ENCODE measurements around the gene DIP2C. TPM values are rescaled to one million over a fixed set of nuclear protein-coding genes. Genes with fewer than 3 reads are reported as not detected.

DIP2C gene
- total RNA-seq, 6 experiments from 2014 or later, result 23.2 to 28.9 (median 26.3) TPM

DNA sequence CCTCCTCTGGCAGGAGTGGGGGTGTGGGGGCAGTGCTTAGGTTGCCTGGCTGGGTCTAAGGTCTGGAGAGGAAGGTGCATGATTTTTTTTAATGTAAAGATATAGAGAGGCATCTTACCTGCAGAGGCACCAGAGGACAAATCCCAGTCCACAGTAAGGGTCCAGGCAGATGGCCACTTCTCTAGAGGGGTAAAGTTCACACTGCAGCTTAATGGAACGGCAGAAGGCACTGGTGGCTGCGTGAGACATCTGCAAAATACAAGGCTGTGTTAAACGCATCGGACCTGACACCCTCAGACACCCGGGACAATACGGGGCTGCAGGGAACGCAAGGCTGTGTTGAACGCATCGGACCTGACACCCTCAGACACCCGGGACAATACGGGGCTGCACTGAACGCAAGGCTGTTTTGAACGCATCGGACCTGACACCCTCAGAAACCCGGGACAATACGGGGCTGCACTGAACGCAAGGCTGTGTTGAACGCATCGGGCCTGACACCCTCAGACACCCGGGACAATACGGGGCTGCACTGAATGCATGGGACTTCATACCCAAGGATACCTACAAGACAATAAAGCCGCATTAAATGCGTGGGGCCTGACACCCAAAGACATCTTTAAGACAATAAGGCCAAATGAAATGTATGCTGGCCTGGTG lies 348.3 kb downstream of the DIP2C start:
- Mint-ChIP-seq H3K9me3 (no peaks in the 10 kb centered on the region), H3K4me3 (no peak overlapping the region), H3K27me3 (ENCODE audit: insufficient read depth) (peaks cover 2% of the 10 kb centered on the region), H3K36me3 (ENCODE audit: low read depth) (peaks cover 39% of the 10 kb centered on the region), H3K27ac (no peak overlapping the region), H3K4me1 (ENCODE audit: low read depth) (peaks cover 9% of the 10 kb centered on the region; the same call in 1 of the 2 replicates)
- DNase-seq, result no peak
- TF ChIP-seq, protein P1, sequence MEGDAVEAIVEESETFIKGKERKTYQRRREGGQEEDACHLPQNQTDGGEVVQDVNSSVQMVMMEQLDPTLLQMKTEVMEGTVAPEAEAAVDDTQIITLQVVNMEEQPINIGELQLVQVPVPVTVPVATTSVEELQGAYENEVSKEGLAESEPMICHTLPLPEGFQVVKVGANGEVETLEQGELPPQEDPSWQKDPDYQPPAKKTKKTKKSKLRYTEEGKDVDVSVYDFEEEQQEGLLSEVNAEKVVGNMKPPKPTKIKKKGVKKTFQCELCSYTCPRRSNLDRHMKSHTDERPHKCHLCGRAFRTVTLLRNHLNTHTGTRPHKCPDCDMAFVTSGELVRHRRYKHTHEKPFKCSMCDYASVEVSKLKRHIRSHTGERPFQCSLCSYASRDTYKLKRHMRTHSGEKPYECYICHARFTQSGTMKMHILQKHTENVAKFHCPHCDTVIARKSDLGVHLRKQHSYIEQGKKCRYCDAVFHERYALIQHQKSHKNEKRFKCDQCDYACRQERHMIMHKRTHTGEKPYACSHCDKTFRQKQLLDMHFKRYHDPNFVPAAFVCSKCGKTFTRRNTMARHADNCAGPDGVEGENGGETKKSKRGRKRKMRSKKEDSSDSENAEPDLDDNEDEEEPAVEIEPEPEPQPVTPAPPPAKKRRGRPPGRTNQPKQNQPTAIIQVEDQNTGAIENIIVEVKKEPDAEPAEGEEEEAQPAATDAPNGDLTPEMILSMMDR (IDR thresholded peaks at IDR 0.05), result no peak

DNA sequence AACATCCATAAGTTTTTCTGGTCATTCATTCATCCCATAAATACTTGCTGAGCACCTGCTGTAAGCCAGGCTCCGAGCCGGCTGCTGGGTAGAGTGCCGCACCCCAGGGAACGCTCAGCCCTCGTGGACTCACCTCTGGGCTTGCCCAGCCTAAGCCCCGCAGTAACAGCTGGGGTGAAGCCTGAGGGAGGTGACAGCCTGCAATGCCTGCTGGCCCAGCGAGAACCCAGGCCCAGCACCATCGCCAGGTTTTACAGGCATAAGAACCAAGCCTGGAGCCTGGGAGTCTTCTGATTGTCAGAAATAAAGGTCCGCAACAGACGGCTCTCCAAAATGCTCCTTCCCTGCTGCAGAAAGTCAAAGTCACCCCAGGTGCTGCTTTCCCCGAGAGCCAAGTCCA lies 348.8 kb downstream of the DIP2C start:
- Mint-ChIP-seq H3K9me3 (no peaks in the 10 kb centered on the region), H3K27me3 (ENCODE audit: insufficient read depth) (peaks cover 2% of the 10 kb centered on the region), H3K4me1 (ENCODE audit: low read depth) (peaks cover 9% of the 10 kb centered on the region; the same call in 1 of the 2 replicates), H3K36me3 (ENCODE audit: low read depth) (peaks cover 39% of the 10 kb centered on the region), H3K27ac (no peak overlapping the region), H3K4me3 (no peak overlapping the region)
- TF ChIP-seq, protein P1 (IDR thresholded peaks at IDR 0.05), result no peak
- no peak for DNase-seq

DNA sequence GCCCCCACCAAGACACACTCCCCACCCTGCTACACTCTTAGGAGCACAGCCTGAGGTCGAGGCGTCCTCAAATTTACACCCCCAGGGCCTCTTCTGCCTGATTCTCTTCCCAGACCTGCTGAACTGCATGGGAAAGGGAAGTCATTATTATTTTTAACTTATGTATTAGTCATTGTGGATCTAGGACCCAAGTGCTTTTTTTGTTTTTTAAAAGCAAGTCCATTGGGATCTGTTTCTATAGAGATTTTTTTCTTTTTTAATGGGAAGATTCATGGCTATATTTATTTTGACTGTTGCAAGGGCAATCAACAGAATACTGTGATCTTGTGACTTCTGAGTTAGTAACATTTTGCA lies 350.5 kb downstream of the DIP2C start:
- Mint-ChIP-seq H3K27ac (peak overlapping the region; percentile 52; the same call in 1 of the 2 replicates), H3K4me3 (no peak overlapping the region), H3K4me1 (ENCODE audit: low read depth) (peaks cover 16% of the 10 kb centered on the region), H3K9me3 (no peaks in the 10 kb centered on the region), H3K36me3 (ENCODE audit: low read depth) (peaks cover 37% of the 10 kb centered on the region), H3K27me3 (ENCODE audit: insufficient read depth) (peaks cover 2% of the 10 kb centered on the region)
- TF ChIP-seq, protein P1 (IDR thresholded peaks at IDR 0.05), result no peak
- DNase-seq, result no peak

DNA sequence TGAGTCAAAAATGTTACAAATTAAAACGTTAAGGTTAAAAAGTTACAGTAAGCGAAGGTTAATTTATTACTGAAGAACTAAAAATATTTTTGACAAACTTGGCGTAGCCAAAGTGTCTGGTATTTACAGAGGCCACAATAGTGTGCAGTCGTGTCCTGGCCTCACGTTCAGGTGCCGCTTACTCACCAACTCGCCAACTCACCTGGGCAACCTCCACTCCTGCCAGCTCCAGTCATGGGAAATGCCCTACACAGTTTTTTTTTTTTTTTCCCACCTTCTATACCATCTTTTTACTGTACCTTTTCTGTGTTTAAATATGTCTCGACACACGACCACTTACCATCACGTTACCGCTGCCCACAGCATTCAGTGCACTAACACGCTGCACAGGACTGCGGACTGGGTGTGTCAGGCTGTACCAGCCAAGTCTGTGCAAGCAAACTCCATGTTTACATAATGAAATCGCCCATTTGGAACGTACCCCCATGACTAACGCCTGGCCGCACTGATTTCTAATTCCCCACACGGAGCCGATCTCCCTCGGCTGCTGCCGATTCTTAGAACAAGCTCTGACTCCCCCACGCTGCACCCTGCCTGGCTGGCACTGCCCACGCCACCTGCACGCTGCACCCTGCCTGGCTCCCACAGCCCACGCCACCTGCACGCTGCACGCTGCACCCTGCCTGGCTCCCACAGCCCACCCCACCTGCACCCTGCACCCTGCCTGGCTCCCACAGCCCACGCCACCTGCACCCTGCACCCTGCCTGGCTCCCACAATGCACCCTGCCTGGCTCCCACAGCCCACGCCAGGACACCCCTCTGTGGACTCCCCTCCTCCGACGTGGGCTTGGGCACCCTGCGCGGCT lies 351.1 kb downstream of the DIP2C start:
- TF ChIP-seq, protein P1 (IDR thresholded peaks at IDR 0.05), result no peak
- peak overlapping the region; percentile 52; the same call in 1 of the 2 replicates for H3K27ac Mint-ChIP-seq
- H3K9me3 Mint-ChIP-seq, result no peaks in the 10 kb centered on the region
- H3K4me3 Mint-ChIP-seq, result no peak overlapping the region
- H3K36me3 Mint-ChIP-seq (ENCODE audit: low read depth), result peaks cover 40% of the 10 kb centered on the region
- peaks cover 16% of the 10 kb centered on the region for H3K4me1 Mint-ChIP-seq (ENCODE audit: low read depth)
- DNase-seq, result no peak
- peaks cover 2% of the 10 kb centered on the region for H3K27me3 Mint-ChIP-seq (ENCODE audit: insufficient read depth)

DNA sequence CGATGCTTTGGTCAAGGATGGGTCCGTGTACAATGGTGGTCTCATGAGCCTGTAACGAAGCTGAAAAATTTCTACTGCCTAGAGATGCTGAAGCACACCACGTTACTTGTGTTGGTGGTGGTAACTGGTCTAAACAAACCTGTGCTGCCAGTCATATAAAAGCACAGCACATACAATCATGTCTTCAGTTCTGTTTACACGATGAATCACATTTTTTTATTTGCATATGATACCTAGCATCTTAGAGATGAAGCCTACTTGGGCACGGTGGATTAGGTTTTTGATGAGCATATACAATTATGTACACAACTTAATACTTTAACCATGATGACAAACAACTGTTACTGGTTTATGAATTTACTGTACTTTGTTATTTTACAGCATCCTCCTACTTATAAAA lies 353.2 kb downstream of the DIP2C start:
- TF ChIP-seq, protein P1 (IDR thresholded peaks at IDR 0.05), result no peak
- no peak overlapping the region for H3K27ac Mint-ChIP-seq
- H3K4me3 Mint-ChIP-seq, result no peak overlapping the region
- DNase-seq, result no peak
- H3K27me3 Mint-ChIP-seq (ENCODE audit: insufficient read depth), result peaks cover 2% of the 10 kb centered on the region
- H3K4me1 Mint-ChIP-seq (ENCODE audit: low read depth), result peaks cover 16% of the 10 kb centered on the region
- H3K36me3 Mint-ChIP-seq (ENCODE audit: low read depth), result peaks cover 48% of the 10 kb centered on the region
- H3K9me3 Mint-ChIP-seq, result no peaks in the 10 kb centered on the region

Measured in HFFc6 (cell line).